Measurements from ENCODE around the gene TUFT1.

TUFT1 gene

DNA sequence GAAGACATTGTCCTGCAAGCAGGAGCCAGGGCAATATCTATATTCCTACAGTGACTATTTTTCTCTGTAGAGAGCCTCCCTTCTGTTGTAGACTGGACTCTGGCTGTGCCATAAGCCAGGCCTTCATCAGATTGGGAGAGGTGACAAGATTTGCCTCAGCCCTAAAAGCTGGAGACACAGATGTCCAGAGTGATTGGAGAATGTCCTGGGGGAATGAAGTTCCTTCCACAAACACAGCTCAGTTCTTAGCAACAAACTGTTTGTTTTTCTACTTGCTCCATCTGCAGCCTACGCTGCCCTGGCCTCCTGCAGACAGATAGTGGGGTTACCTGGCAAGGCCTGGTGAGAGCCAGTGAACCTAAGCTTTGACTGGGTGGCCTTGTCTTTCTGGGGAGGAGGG lies 41.8 kb downstream of the TUFT1 start:
- TF ChIP-seq POLR2AphosphoS5 (IDR thresholded peaks at IDR 0.05; ENCODE audit: low read depth), result no peak
- TF ChIP-seq SPI1 (IDR thresholded peaks at IDR 0.05; ENCODE audit: borderline replicate concordance, low read depth), result no peak
- TF ChIP-seq, protein P1, sequence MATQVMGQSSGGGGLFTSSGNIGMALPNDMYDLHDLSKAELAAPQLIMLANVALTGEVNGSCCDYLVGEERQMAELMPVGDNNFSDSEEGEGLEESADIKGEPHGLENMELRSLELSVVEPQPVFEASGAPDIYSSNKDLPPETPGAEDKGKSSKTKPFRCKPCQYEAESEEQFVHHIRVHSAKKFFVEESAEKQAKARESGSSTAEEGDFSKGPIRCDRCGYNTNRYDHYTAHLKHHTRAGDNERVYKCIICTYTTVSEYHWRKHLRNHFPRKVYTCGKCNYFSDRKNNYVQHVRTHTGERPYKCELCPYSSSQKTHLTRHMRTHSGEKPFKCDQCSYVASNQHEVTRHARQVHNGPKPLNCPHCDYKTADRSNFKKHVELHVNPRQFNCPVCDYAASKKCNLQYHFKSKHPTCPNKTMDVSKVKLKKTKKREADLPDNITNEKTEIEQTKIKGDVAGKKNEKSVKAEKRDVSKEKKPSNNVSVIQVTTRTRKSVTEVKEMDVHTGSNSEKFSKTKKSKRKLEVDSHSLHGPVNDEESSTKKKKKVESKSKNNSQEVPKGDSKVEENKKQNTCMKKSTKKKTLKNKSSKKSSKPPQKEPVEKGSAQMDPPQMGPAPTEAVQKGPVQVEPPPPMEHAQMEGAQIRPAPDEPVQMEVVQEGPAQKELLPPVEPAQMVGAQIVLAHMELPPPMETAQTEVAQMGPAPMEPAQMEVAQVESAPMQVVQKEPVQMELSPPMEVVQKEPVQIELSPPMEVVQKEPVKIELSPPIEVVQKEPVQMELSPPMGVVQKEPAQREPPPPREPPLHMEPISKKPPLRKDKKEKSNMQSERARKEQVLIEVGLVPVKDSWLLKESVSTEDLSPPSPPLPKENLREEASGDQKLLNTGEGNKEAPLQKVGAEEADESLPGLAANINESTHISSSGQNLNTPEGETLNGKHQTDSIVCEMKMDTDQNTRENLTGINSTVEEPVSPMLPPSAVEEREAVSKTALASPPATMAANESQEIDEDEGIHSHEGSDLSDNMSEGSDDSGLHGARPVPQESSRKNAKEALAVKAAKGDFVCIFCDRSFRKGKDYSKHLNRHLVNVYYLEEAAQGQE (IDR thresholded peaks at IDR 0.05; ENCODE audit: insufficient replicate concordance, low read depth), result no peak
- TF ChIP-seq, protein P2, sequence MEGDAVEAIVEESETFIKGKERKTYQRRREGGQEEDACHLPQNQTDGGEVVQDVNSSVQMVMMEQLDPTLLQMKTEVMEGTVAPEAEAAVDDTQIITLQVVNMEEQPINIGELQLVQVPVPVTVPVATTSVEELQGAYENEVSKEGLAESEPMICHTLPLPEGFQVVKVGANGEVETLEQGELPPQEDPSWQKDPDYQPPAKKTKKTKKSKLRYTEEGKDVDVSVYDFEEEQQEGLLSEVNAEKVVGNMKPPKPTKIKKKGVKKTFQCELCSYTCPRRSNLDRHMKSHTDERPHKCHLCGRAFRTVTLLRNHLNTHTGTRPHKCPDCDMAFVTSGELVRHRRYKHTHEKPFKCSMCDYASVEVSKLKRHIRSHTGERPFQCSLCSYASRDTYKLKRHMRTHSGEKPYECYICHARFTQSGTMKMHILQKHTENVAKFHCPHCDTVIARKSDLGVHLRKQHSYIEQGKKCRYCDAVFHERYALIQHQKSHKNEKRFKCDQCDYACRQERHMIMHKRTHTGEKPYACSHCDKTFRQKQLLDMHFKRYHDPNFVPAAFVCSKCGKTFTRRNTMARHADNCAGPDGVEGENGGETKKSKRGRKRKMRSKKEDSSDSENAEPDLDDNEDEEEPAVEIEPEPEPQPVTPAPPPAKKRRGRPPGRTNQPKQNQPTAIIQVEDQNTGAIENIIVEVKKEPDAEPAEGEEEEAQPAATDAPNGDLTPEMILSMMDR (IDR thresholded peaks at IDR 0.05; ENCODE audit: insufficient read depth, low read length), result no peak
- DNase-seq (ENCODE audit: low read depth in 1 of 2, low spot score in 1 of 2), result no peak
- Histone ChIP-seq H3K27me3 (ENCODE audit: insufficient read depth, poor library complexity, severe bottlenecking) (no peaks in the 10 kb centered on the region), H3K27ac (replicated peaks) (no peak overlapping the region), H3K4me3 (replicated peaks; ENCODE audit: insufficient read depth, low read length) (no peak overlapping the region)

- TF ChIP-seq, protein P2 (IDR thresholded peaks at IDR 0.05; ENCODE audit: insufficient read depth, low read length), result no peak
- TF ChIP-seq SPI1 (IDR thresholded peaks at IDR 0.05; ENCODE audit: borderline replicate concordance, low read depth), result no peak
- TF ChIP-seq, protein P1 (IDR thresholded peaks at IDR 0.05; ENCODE audit: insufficient replicate concordance, low read depth), result no peak
- TF ChIP-seq GABPA (IDR thresholded peaks at IDR 0.05; ENCODE audit: low read depth), result no peak
- TF ChIP-seq POLR2AphosphoS5 (IDR thresholded peaks at IDR 0.05; ENCODE audit: low read depth), result no peak
- H3K27ac ChIP-seq (replicated peaks), result no peak overlapping the region
- DNase-seq (ENCODE audit: low read depth in 1 of 2, low spot score in 1 of 2), result no peak
- no peak overlapping the region for H3K4me3 ChIP-seq (replicated peaks; ENCODE audit: insufficient read depth, low read length)
- H3K27me3 ChIP-seq (ENCODE audit: insufficient read depth, poor library complexity, severe bottlenecking), result no peaks in the 10 kb centered on the region
These were observed 43.7 kb downstream of the TUFT1 start for GRCh38 chr1:151583796-151584195.

DNA sequence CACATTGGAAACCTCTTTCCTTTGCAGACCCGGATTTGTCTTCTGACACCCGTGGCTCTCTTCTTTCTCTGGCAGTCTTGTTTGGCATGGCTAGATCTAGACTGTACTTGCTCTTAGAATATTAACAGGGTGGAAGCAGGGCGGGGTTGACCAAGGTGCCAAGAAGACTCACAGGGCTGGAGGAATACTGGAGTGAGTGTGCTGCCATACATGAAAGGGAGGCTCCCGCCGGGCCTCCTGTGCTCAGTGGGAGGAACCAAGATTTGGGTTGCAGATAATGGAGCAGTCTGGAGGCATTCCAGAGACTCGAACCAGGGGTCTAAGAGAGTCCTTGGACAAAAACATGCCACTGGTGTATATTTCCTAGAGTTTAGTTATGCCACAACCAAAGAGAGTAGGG lies 44.2 kb downstream of the TUFT1 start:
- no peak overlapping the region for H3K4me3 ChIP-seq (replicated peaks; ENCODE audit: insufficient read depth, low read length)

DNA sequence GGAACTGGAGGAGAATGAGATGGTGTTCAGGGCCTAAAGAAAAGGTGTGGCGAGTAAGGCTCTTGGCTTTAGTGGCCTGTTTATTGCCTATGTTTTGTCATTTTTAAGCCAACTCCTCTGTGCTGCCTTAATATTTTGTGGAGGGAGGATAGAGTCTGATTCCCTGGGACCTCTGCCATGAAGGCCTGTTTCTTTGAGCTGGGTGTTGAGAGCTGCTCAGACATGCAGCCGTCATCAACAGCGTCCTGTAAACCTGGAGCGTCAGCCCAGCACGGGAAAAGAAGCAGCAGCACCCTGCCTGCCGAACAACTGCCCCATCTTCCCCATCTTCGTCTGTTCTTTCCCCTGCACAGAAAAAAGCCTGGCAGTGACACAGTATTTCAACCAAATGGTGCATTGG lies 44.7 kb downstream of the TUFT1 start:
- Histone ChIP-seq H3K4me3 (replicated peaks; ENCODE audit: insufficient read depth, low read length) (no peak overlapping the region), H3K27ac (replicated peaks) (no peak overlapping the region), H3K27me3 (ENCODE audit: insufficient read depth, poor library complexity, severe bottlenecking) (no peaks in the 10 kb centered on the region)
- TF ChIP-seq, protein P1 (IDR thresholded peaks at IDR 0.05; ENCODE audit: insufficient replicate concordance, low read depth), result no peak
- TF ChIP-seq SPI1 (IDR thresholded peaks at IDR 0.05; ENCODE audit: borderline replicate concordance, low read depth), result no peak
- no peak for DNase-seq (ENCODE audit: low read depth in 1 of 2, low spot score in 1 of 2)

More for the DNA sequence above, 44.2 kb downstream of the TUFT1 start:
- H3K27ac ChIP-seq (replicated peaks), result no peak overlapping the region
- H3K27me3 ChIP-seq (ENCODE audit: insufficient read depth, poor library complexity, severe bottlenecking), result no peaks in the 10 kb centered on the region
- no peak for DNase-seq (ENCODE audit: low read depth in 1 of 2, low spot score in 1 of 2)
- TF ChIP-seq POLR2AphosphoS5 (IDR thresholded peaks at IDR 0.05; ENCODE audit: low read depth), result no peak

Data from HL-60 (cell line).